CD4-positive, CD25-positive, alpha-beta regulatory T cell (primary cell): Measurements from ENCODE around the gene TXNRD2. TPM values are rescaled to one million over a fixed set of nuclear protein-coding genes. Genes with fewer than 3 reads are reported as not detected.
A peak's percentile ranks its signal among the peaks of the same experiment; 100 is the strongest.

Experiments used
- ATAC-seq, 2 donors: fragments of 150-1000 bp; cut with Tn5 transposase; one replicate each; pipeline ENCODE4 v1.10.0; 2021; ENCODE audit warnings: low read depth in 2 of 2, moderate number of reproducible peaks in 2 of 2, moderate library complexity in 1 of 2
- DNase-seq, 3 donors: peaks; one replicate each; pipeline versions ENCODE4 v3.0.0 to v3.0.0-alpha.2; 2012 to 2022; ENCODE audit warnings: mixed read lengths in 1 of 3
- H3K27ac ChIP-seq: one replicate; pipeline ENCODE4 v1.7.0; 2013; ENCODE audit warnings: mild to moderate bottlenecking, low read length; ENCODE audit not compliant: insufficient read depth, poor library complexity, severe bottlenecking
- H3K27me3 ChIP-seq: one replicate; pipeline ENCODE4 v1.7.0; 2013; ENCODE audit warnings: low read length; ENCODE audit not compliant: control insufficient read depth, insufficient read depth
- H3K36me3 ChIP-seq: one replicate; pipeline ENCODE4 v1.7.0; 2013; ENCODE audit warnings: mild to moderate bottlenecking, low read length, moderate library complexity; ENCODE audit not compliant: control insufficient read depth, insufficient read depth
- H3K4me1 ChIP-seq: 2 replicates; pipeline ENCODE4 v1.7.0; 2013; ENCODE audit warnings: mild to moderate bottlenecking, low read length; ENCODE audit not compliant: insufficient read depth, control insufficient read depth, poor library complexity, severe bottlenecking
- H3K4me3 ChIP-seq: one replicate; pipeline ENCODE4 v1.7.0; 2013; ENCODE audit warnings: low read depth, mild to moderate bottlenecking, low read length, moderate library complexity
- H3K9me3 ChIP-seq, 2 experiments: 1 replicate in 1 of 2; 2 replicates in 1 of 2; pipeline ENCODE4 v1.7.0; 2013; ENCODE audit warnings: low read length in 2 of 2, mild to moderate bottlenecking in 1 of 2, moderate library complexity in 1 of 2; ENCODE audit not compliant: control insufficient read depth in 2 of 2
- H3K27ac Mint-ChIP-seq, 3 donors: one replicate each; pipeline ENCODE4 v1.8.0; 2020 to 2022; ENCODE audit warnings: mild to moderate bottlenecking in 3 of 3, mixed read lengths in 3 of 3, moderate library complexity in 2 of 3
- H3K27me3 Mint-ChIP-seq: one replicate; pipeline ENCODE4 v1.8.0; 2022; ENCODE audit warnings: mild to moderate bottlenecking, mixed read lengths
- H3K36me3 Mint-ChIP-seq: one replicate; pipeline ENCODE4 v1.8.0; 2020; ENCODE audit warnings: mixed read lengths
- H3K4me1 Mint-ChIP-seq, 4 donors: one replicate each; pipeline ENCODE4 v1.8.0; 2020 to 2022; ENCODE audit warnings: mixed read lengths in 4 of 4, mild to moderate bottlenecking in 1 of 4
- H3K4me3 Mint-ChIP-seq, 4 donors: one replicate each; pipeline ENCODE4 v1.8.0; 2020 to 2022; ENCODE audit warnings: mild to moderate bottlenecking in 4 of 4, mixed read lengths in 4 of 4, moderate library complexity in 3 of 4
- H3K9me3 Mint-ChIP-seq, 7 donors: one replicate each; pipeline ENCODE4 v1.8.0; 2020 to 2022; ENCODE audit warnings: mixed read lengths in 7 of 7, mild to moderate bottlenecking in 3 of 7, moderate library complexity in 2 of 7
- polyA plus RNA-seq, 4 donors: library from polyadenylated mRNA; unstranded; fragments of 300-500 nt; fragmentation: Illumina TruSeq; gene quantifications; one replicate each; pipeline ENCODE4 v1.2.3, GENCODE V29; 2021
- total RNA-seq: library from RNA; stranded (reverse); gene quantifications from one replicate; pipeline ENCODE4 v1.2.3, GENCODE V29; 2022

TXNRD2 gene
- total and polyA plus RNA-seq, 5 donors from 2014 or later = 11.3 to 25.7 (median 11.9) TPM

DNA sequence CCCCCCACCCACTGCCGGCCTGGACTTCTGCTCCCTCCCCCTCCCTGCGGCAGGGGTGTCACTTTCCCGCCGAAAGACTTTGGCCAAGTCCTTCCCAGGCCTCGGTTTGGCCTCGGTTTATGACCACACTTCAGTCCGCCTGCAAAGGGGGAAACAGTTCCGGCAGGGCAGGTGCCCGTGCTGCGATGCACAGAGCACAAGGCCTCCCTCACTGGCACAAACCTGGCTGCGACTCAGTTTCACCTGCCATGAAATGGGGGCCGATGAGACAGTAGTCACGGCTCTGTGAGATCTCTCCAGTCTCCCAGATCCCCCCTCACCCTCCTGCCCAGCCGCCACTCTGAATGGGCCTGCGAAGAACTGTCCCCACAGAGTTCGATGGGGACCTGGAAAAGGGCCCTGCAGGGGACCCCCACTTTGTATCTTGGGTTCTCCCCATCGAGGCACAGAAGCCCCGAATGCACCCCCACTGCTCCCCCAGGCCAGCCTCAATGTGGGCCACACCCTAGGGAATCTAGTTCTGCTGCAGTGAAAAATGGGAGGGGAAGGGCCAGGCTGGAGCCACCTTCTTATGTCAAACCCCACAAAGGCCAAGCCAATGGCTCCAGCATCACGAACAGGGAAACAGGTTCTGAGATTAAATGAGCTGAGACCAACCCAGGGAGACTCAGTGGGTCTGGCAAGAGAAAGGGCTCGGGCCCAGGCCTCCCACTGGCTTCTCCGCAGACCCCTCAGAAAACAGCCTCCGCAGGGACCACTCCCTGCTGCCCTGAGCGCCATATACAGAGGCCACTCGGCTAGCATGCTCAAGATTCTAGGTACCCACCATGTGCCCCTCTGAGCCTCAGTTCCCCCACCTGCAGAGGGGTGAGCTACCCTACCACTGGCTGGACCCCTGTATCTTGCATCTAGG lies 46.0 kb upstream of the TXNRD2 start:
- Histone ChIP-seq H3K27ac (no peak overlapping the region), H3K36me3 (no peaks in the 10 kb centered on the region), H3K4me3 (no peak overlapping the region), H3K27me3 (no peaks in the 10 kb centered on the region), H3K9me3 (no peaks in the 10 kb centered on the region), H3K4me1 (peaks cover 11% of the 10 kb centered on the region)
- H3K36me3 Mint-ChIP-seq = no peaks in the 10 kb centered on the region
- peaks cover 0 to 9% (median 0%) of the 10 kb centered on the region in 4 donors for H3K4me1 Mint-ChIP-seq
- H3K4me3 Mint-ChIP-seq = peak overlapping the region in 3 of 4 donors; percentile 63 to 78 (median 65)
- H3K9me3 Mint-ChIP-seq = no peaks in the 10 kb centered on the region
- H3K27ac Mint-ChIP-seq = no peak overlapping the region
- peaks cover 8% of the 10 kb centered on the region for H3K27me3 Mint-ChIP-seq
- DNase-seq (no peak), ATAC-seq (no peak)

DNA sequence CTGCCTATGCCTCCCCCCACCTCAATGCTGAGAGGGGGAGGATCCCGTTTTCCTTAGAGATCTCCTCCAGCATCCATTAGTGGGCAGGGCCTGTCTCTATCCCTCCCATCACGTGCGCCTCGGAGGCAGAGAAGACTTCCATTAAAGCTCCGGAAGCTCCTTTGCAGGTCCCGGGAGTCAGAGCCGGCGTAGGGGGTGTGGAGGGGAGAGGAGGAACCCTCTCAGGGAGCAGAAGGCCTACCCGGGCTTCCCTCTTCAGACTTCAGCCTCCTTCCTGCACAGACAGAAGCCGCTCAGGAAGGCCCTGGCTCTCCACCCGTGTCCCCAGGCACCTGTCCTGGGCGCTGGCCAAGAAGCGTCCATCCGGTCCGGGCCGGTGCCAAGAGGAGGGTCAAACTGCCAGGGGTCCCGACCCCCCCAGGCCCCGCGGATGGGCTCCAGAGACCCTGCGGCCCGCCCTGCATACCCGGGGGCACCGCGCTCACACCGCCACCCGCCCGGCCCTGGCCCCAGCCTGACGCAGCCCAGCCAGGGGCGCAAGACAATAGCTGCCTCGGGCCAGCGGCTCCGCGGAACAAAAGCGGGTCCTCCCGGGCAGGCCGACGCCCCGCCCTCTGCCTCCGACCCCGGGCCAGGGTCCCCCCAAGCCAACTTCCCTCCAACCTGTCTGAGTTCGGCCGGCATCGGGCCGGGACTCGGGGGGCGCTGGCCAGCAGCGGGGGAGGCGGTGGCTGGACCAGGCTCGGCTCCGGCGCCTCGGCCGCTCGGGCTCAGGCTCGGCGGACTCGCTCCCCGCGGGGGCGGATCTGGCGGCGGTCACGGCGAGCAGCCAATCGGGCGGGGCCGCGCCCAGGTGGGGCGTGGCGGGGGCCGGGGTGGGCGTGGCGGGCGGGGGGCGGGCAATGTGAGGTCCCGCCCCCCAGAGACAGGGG lies 45.1 kb upstream of the TXNRD2 start:
- DNase-seq = peak; percentile 39 to 55 (median 45)
- Mint-ChIP-seq H3K9me3 (no peaks in the 10 kb centered on the region), H3K27ac (no peak overlapping the region), H3K4me3 (peak overlapping the region in 3 of 4 donors; percentile 40 to 75 (median 58)), H3K27me3 (peaks cover 8% of the 10 kb centered on the region), H3K36me3 (no peaks in the 10 kb centered on the region), H3K4me1 (peaks cover 0 to 9% (median 0%) of the 10 kb centered on the region in 4 donors)
- H3K27ac ChIP-seq = no peak overlapping the region
- H3K27me3 ChIP-seq = no peaks in the 10 kb centered on the region
- no peak overlapping the region for H3K4me3 ChIP-seq
- no peaks in the 10 kb centered on the region for H3K9me3 ChIP-seq
- H3K36me3 ChIP-seq = no peaks in the 10 kb centered on the region
- peaks cover 11% of the 10 kb centered on the region for H3K4me1 ChIP-seq
- peak; percentile 63 to 75 for ATAC-seq

DNA sequence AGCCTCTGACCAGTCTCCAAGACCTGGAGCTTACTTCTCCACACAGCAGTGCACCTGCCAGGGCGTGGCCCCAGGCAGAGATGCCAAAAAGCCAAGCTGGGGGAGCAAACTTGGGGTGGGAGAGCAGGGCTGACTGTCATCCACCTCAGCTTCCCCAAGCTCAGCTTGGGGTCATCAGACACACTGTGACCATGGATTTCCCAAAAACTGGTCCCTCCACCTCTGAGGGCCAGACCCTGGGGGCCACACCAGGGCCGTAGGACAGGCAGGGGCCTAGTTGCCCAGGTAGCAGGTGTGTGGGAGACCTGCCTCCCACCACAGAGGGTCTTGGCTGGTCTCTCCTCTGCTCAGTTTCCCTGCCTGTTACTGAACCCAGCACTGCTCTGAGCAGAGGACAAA lies 44.4 kb upstream of the TXNRD2 start:
- Mint-ChIP-seq H3K36me3 (no peaks in the 10 kb centered on the region), H3K4me1 (peaks cover 0 to 9% (median 0%) of the 10 kb centered on the region in 4 donors), H3K27ac (no peak overlapping the region), H3K4me3 (peak overlapping the region in 3 of 4 donors; percentile 40 to 75 (median 58)), H3K27me3 (peaks cover 8% of the 10 kb centered on the region), H3K9me3 (no peaks in the 10 kb centered on the region)
- Histone ChIP-seq H3K4me3 (no peak overlapping the region), H3K27me3 (no peaks in the 10 kb centered on the region), H3K27ac (no peak overlapping the region), H3K36me3 (no peaks in the 10 kb centered on the region), H3K9me3 (no peaks in the 10 kb centered on the region), H3K4me1 (peaks cover 11% of the 10 kb centered on the region)
- ATAC-seq (no peak), DNase-seq (no peak)

DNA sequence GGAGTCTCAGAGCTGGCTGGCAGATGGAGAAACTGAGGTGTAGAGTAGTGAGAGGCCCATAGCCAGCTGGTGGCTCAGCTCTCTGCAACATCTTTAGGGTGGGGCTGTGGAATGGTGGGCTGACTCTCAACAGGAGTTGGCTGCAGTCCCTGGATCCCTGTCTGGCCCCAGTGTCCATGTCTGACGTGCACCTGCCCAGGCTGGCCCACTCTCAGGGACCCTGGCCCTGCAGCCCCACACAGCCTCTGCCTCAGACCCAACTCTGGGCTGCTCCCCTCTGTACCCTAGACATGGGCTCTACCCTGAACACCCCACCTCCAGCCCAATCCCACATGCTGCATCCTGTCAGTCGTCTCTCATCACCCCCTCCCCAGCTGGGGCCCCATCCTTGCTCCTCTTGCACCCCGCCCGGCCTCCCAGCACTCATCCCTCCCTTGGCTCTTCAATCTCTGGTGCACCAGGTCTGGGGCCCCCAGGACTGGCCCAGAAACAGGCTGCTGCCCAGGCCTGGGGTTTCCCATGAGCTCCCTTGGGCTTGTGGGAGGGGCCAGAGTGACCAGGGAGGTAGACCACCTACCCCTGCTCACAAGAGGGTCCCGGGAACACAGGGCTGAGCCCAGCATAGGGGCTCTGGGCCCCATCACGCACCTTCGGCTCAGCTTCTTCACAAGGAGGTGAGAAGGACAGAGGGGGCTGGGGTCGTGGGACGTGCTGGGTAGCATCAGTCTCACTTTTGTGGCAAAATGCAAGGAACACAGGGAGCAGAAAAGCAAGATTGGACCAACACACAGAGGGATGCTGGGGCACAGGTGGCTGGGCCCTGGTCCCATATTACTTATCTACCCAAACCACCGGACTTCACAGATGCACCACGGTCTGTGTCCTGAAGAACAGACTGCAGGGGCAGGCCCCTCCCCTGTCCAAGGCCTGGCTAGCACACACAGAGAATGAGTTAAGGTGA lies 43.5 kb upstream of the TXNRD2 start:
- no peaks in the 10 kb centered on the region for H3K9me3 Mint-ChIP-seq
- Histone ChIP-seq H3K4me1 (peaks cover 11% of the 10 kb centered on the region), H3K36me3 (no peaks in the 10 kb centered on the region), H3K9me3 (no peaks in the 10 kb centered on the region), H3K27ac (no peak overlapping the region), H3K27me3 (no peaks in the 10 kb centered on the region), H3K4me3 (no peak overlapping the region)
- DNase-seq (no peak), ATAC-seq (no peak)
- peaks cover 0 to 9% (median 0%) of the 10 kb centered on the region in 4 donors for H3K4me1 Mint-ChIP-seq
- H3K27me3 Mint-ChIP-seq = peaks cover 8% of the 10 kb centered on the region
- H3K4me3 Mint-ChIP-seq = peak overlapping the region in 2 of 4 donors; percentile 21 to 36
- H3K27ac Mint-ChIP-seq = no peak overlapping the region
- no peaks in the 10 kb centered on the region for H3K36me3 Mint-ChIP-seq

DNA sequence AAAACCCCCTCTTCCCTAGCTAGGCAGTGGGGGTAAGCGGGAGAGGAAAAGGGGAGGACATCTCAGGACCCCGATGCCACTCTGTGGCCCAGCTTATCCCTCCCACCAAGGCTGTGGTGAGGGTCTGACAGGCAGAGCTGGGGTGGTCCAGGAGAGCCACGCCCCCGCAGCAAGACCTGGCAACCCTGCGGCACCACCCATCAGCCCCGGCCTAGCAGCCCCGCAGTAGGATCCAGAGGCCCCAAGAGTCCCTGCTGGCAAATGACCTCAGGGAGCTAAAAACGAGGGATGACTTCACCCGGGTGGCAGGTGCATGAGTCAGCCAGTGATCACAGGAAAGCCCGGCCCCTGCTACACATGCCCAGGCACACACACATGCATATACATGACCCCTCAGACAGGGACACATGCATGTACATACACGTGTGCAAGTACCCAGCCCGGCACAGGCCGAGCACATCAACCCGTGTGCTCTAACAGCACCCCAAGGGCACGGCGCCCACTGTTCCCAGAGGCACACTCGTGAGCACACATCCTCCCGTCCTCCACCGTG lies 42.7 kb upstream of the TXNRD2 start:
- DNase-seq (no peak), ATAC-seq (no peak)
- H3K4me3 Mint-ChIP-seq = peak overlapping the region in 2 of 4 donors; percentile 48 to 65
- H3K9me3 Mint-ChIP-seq = no peaks in the 10 kb centered on the region
- Histone ChIP-seq H3K9me3 (no peaks in the 10 kb centered on the region), H3K4me3 (no peak overlapping the region), H3K27ac (no peak overlapping the region), H3K36me3 (no peaks in the 10 kb centered on the region), H3K27me3 (no peaks in the 10 kb centered on the region), H3K4me1 (peaks cover 11% of the 10 kb centered on the region)
- peaks cover 0 to 9% (median 0%) of the 10 kb centered on the region in 4 donors for H3K4me1 Mint-ChIP-seq
- H3K36me3 Mint-ChIP-seq = no peaks in the 10 kb centered on the region
- H3K27ac Mint-ChIP-seq = no peak overlapping the region
- H3K27me3 Mint-ChIP-seq = peaks cover 8% of the 10 kb centered on the region

DNA sequence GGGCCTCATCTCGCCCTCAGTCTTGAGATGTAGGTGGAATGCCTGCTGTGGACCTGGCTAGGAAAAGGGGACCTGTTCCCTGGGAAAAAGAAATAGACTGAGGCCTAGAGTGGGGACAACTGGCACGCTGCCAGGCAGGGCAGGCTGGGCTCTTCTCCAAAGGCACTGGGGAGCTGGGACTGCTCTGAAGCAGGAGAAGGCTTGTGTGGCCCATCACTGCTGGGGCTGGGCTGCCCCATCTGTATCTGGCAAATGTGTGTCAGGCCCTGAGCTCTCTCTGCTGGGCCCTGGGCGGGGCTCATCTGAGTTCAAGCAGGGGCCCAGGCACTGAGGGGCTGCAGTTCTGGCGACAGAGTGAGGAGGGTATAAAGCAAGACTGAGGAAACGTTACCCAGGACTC lies 42.1 kb upstream of the TXNRD2 start:
- H3K4me1 ChIP-seq = peaks cover 11% of the 10 kb centered on the region
- Mint-ChIP-seq H3K4me1 (peaks cover 0 to 9% (median 0%) of the 10 kb centered on the region in 4 donors), H3K9me3 (no peaks in the 10 kb centered on the region), H3K4me3 (no peak overlapping the region), H3K27me3 (peaks cover 8% of the 10 kb centered on the region), H3K36me3 (no peaks in the 10 kb centered on the region), H3K27ac (no peak overlapping the region)
- H3K36me3 ChIP-seq = no peaks in the 10 kb centered on the region
- H3K27ac ChIP-seq = no peak overlapping the region
- H3K27me3 ChIP-seq = no peaks in the 10 kb centered on the region
- H3K4me3 ChIP-seq = no peak overlapping the region
- no peaks in the 10 kb centered on the region for H3K9me3 ChIP-seq
- no peak for ATAC-seq
- DNase-seq = no peak
